ENCODE results near the gene CCNF.
"Not testable (repeated sequence)": the region's sequence is repeated elsewhere in the genome, so short reads cannot be mapped to it uniquely, and the experiment has no call there.

CCNF gene

DNA sequence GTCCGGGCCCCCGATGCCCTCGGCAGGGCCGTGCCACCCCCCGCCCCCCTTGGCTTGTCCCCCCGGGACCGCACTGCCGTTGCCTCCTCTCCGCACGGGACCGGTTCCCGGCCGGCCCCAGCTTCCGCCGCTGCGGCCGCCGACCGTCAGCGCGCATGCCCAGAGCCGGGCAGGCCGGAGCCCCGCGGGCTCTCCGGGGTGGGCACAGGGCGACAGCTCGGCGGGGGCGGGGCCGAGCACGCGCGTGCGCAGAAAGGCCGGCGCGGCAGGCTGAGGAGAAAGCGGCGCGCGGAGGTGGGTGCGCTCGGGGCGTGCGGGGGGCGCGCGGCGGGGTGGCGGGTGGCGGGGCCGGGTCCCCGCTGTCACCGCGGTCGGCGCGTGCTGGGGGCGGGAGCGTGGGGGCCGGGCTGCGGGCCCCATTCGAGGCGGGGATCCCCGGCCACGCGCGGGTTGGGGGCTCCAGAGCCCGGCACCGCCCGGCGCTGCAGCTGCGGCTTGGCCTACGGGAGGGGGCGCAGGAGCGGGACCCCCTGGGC lies 45.7 kb downstream of the CCNF start, which contains the start of gene TBC1D24:
Gene TBC1D24 (plus strand): TSS at position 251 of the 536 bp plus-strand sequence. CDS start 21,022 bp downstream, outside the sequence.
- TF ChIP-seq, protein P1, sequence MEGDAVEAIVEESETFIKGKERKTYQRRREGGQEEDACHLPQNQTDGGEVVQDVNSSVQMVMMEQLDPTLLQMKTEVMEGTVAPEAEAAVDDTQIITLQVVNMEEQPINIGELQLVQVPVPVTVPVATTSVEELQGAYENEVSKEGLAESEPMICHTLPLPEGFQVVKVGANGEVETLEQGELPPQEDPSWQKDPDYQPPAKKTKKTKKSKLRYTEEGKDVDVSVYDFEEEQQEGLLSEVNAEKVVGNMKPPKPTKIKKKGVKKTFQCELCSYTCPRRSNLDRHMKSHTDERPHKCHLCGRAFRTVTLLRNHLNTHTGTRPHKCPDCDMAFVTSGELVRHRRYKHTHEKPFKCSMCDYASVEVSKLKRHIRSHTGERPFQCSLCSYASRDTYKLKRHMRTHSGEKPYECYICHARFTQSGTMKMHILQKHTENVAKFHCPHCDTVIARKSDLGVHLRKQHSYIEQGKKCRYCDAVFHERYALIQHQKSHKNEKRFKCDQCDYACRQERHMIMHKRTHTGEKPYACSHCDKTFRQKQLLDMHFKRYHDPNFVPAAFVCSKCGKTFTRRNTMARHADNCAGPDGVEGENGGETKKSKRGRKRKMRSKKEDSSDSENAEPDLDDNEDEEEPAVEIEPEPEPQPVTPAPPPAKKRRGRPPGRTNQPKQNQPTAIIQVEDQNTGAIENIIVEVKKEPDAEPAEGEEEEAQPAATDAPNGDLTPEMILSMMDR (conservative IDR thresholded peaks at IDR 0.05; ENCODE audit: control insufficient read depth, insufficient read depth, low read depth, low read length), result no peak
- peak within 1 kb of the TSS; percentile 61 for H3K4me3 ChIP-seq (ENCODE audit: control insufficient read depth, low read depth, low read length)
- DNase-seq (ENCODE audit: low read depth), result peak; percentile 65

DNA sequence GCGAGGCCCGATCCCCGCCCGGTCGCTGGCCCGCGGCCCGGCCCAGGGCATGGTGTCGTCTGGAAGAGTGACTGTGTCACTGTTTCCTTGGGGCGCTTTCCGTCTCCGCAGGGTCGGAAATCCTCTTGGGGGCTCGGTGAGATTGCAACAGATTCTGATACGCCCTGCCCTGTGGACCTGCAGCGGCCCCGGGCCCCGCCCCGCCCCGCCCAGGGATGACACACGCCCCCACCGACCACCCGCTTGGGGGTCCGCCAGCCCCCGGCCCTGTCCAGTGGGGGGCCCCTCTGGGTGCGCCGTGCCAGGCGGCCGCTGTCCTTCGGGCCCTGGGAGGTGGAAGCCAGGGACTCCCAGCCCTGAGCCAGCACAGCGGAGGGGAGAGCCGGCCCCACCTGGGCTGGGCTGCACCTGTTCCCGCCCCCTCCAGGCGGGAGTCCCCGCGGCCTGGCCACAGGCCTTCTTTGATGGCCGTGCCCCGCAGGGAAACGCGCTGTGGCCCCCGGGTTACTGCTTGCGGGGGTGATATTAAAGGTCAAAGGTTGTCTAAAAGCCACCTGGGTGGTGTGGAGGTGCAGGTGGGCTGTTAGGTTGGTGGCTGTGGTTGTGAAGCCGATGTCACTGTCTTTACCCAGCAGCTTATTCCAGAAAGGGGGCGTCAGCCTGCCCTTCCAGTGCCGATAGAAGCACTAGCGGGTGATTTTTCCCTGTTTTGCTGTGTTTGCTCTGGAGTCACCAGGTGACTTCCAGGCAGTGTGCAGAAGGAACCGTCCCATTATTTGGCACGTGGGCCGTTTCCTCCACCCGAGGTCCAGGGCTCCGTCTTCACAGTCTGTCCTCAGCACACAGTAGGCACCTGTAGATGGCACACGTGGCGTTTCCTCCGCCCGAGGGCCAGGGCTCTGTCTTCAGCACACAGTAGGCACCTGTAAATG lies 46.4 kb downstream of the CCNF start:
- TF ChIP-seq, protein P1 (conservative IDR thresholded peaks at IDR 0.05; ENCODE audit: control insufficient read depth, insufficient read depth, low read depth, low read length), result no peak
- peak overlapping the region; percentile 46 for H3K4me3 ChIP-seq (ENCODE audit: control insufficient read depth, low read depth, low read length)
- DNase-seq (ENCODE audit: low read depth), result no peak

DNA sequence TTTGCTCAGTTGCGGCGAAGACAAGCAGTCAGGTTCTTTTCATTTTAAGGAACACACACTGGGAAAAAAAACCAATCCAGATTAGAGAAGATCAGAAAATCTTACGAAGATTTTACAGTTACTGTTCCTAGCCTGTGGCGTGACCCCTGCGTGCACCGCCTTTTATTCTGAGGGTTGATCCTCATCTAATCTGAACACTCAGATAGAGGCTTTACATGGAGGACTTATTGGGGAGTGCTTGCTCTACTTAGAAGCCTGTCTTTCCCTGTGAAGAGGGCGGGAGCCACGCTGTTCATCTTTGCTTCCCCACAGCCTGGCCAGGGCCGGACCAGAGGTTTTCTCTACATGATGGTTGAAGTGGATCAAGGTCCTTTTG lies 47.1 kb downstream of the CCNF start:
- TF ChIP-seq, protein P1 (conservative IDR thresholded peaks at IDR 0.05; ENCODE audit: control insufficient read depth, insufficient read depth, low read depth, low read length), result no peak
- DNase-seq (ENCODE audit: low read depth), result no peak
- H3K4me3 ChIP-seq (ENCODE audit: control insufficient read depth, low read depth, low read length), result no peak overlapping the region

DNA sequence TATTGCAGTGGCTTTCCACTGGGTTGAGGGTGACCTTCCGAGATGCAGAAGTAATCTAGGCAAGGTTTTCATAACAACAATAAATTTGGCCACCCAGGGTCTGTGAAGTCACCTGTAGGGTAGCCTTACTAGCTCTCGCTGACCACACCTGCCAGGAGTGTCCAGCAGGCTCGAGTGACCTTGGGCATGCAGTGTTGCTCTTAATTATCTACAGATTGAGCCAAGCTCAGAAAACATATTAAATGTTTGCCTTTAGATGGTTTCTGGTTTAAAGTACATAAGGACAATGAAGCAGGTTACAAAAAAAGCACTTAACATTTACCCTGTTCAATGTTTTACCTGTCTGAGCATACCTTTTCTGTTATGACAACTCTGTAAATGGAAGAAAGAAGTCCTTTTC lies 47.5 kb downstream of the CCNF start:
- TF ChIP-seq, protein P1 (conservative IDR thresholded peaks at IDR 0.05; ENCODE audit: control insufficient read depth, insufficient read depth, low read depth, low read length), result no peak
- DNase-seq (ENCODE audit: low read depth), result no peak
- H3K4me3 ChIP-seq (ENCODE audit: control insufficient read depth, low read depth, low read length), result no peak overlapping the region

DNA sequence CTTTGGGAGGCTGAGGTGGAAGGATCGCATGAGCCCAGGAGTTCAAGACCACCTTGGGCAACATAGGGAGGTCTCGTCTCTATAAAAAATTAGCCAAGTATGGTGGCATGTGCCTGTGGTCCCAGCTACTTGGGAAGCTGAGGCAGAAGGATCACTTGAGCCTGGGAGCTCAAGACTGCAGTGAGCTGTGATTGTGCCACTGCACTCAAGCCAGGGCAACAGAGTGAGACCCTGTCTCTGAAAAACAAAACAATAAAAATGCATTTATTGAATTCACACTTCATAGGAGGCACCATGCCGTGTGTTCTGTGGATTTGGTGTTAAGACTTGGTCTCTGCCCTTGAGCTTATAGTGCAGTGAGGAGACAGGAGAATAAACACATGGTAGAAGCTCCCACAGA lies 48.1 kb downstream of the CCNF start:
- TF ChIP-seq, protein P1 (conservative IDR thresholded peaks at IDR 0.05; ENCODE audit: control insufficient read depth, insufficient read depth, low read depth, low read length), result no peak
- DNase-seq (ENCODE audit: low read depth), result no peak
- no peak overlapping the region for H3K4me3 ChIP-seq (ENCODE audit: control insufficient read depth, low read depth, low read length)

DNA sequence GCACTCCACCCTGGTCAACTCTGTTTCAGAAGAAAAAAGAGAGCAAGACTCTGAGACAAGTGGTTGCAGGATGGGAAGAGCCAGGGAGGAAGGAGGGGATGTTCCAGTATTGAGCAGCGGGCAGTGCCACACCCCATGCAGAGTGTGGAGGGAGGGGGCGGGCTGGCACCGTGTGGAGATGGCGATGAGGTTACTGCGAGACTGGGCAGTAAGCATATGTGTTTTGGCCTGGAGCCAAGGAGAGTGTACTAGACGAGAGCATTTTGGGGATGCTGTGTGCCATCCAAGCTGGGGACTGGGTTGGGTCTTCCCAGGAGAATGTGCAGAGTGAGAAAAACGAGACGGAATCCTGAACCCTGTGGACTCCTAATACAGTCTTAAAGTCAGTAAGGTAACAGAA lies 49.0 kb downstream of the CCNF start:
- TF ChIP-seq, protein P1 (conservative IDR thresholded peaks at IDR 0.05; ENCODE audit: control insufficient read depth, insufficient read depth, low read depth, low read length), result no peak
- DNase-seq (ENCODE audit: low read depth), result no peak
- no peak overlapping the region for H3K4me3 ChIP-seq (ENCODE audit: control insufficient read depth, low read depth, low read length)

DNA sequence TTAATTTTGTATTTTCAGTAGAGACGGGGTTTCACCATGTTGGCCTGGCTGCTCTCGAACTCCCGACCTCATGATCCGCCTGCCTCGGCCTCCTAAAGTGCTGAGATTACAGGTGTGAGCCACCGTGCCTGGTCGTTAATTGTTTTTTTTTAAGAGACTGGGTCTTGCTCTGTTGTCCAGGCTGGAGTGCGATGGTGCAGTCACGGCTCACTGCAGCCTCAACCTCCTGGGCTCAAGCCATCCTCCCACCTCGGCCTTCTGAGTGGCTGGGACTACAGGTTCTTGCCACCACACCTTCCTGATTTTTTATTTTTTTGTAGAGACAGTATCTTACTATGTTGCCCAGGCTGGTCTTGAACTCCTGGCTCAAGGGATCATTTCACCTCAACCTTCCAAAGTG lies 50.7 kb downstream of the CCNF start:
- not testable (repeated sequence) for H3K4me3 ChIP-seq (ENCODE audit: control insufficient read depth, low read depth, low read length); DNase-seq (ENCODE audit: low read depth)

Data from fibroblast of mammary gland (primary cell).